Measurements from ENCODE around the gene MDM4. TPM values are rescaled to one million over a fixed set of nuclear protein-coding genes. Genes with fewer than 3 reads are reported as not detected.

The MDM4 gene
- total RNA-seq, 2 donors from 2014 or later = 38.0 to 66.9 TPM

- no peak for DNase-seq (ENCODE audit: low spot score)
- H3K27me3 ChIP-seq (replicated peaks; ENCODE audit: insufficient read depth) = no peaks in the 10 kb centered on the region
- intact Hi-C loops (cut with DNase I) = no loop called here
- no peaks in the 10 kb centered on the region for H3K4me1 ChIP-seq (replicated peaks)
- no peak overlapping the region for H3K27ac ChIP-seq
- no peak overlapping the region for H3K4me3 ChIP-seq
- H3K36me3 ChIP-seq = no peaks in the 10 kb centered on the region
- no peaks in the 10 kb centered on the region for H3K9me3 ChIP-seq
- 86% methylated on average over 13 of the region's 13 CpGs for WGBS
- TF ChIP-seq POLR2A (IDR thresholded peaks at IDR 0.05) (no peak), POLR2AphosphoS5 (IDR thresholded peaks at IDR 0.05) (no peak)
- TF ChIP-seq, protein P1, sequence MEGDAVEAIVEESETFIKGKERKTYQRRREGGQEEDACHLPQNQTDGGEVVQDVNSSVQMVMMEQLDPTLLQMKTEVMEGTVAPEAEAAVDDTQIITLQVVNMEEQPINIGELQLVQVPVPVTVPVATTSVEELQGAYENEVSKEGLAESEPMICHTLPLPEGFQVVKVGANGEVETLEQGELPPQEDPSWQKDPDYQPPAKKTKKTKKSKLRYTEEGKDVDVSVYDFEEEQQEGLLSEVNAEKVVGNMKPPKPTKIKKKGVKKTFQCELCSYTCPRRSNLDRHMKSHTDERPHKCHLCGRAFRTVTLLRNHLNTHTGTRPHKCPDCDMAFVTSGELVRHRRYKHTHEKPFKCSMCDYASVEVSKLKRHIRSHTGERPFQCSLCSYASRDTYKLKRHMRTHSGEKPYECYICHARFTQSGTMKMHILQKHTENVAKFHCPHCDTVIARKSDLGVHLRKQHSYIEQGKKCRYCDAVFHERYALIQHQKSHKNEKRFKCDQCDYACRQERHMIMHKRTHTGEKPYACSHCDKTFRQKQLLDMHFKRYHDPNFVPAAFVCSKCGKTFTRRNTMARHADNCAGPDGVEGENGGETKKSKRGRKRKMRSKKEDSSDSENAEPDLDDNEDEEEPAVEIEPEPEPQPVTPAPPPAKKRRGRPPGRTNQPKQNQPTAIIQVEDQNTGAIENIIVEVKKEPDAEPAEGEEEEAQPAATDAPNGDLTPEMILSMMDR (IDR thresholded peaks at IDR 0.05) = no peak
Observed at GRCh38 chr1:204575221-204576190, 59.3 kb downstream of the MDM4 start.

DNA sequence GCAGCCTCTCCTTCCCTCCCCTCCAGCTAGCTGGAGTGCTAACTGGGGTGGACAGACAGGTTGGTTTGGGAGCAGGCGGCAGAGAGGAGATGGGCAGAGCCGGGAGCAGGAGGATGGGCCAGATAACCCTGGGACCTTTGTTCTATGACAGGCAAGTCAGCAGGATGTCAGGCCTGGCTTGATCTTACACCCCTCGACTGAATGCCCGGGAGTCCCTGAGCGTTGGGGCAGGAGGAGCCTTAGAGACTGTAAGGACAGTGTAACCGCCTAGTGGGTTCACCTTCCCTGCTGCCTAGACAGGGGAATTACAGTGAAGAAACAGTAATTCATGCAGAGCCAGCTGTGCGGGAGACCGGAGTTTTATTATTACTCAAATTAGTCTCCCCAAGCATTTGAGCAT, 60.2 kb downstream of the MDM4 start:
- Histone ChIP-seq H3K27me3 (replicated peaks; ENCODE audit: insufficient read depth) (no peaks in the 10 kb centered on the region), H3K9me3 (no peaks in the 10 kb centered on the region), H3K36me3 (no peaks in the 10 kb centered on the region), H3K4me3 (no peak overlapping the region), H3K27ac (no peak overlapping the region), H3K4me1 (replicated peaks) (no peaks in the 10 kb centered on the region)
- intact Hi-C loops (cut with DNase I) = no loop called here
- WGBS = 82% methylated on average over 8 of the region's 8 CpGs
- no peak for TF ChIP-seq POLR2AphosphoS5 (IDR thresholded peaks at IDR 0.05)
- TF ChIP-seq POLR2A (IDR thresholded peaks at IDR 0.05) = no peak
- TF ChIP-seq, protein P1 (IDR thresholded peaks at IDR 0.05) = no peak
- DNase-seq (ENCODE audit: low spot score) = no peak

GRCh38 chr1:204577794-204578478, 61.7 kb downstream of the MDM4 start:
- intact Hi-C loops (cut with DNase I) = no loop called here
- no peaks in the 10 kb centered on the region for H3K36me3 ChIP-seq
- H3K9me3 ChIP-seq = no peaks in the 10 kb centered on the region
- no peak for DNase-seq (ENCODE audit: low spot score)
- TF ChIP-seq POLR2AphosphoS5 (IDR thresholded peaks at IDR 0.05) (no peak), POLR2A (IDR thresholded peaks at IDR 0.05) (no peak)
- TF ChIP-seq, protein P1 (IDR thresholded peaks at IDR 0.05) = no peak
- H3K4me3 ChIP-seq = no peak overlapping the region
- WGBS = 83% methylated on average over 10 of the region's 10 CpGs
- no peak overlapping the region for H3K27ac ChIP-seq
- no peaks in the 10 kb centered on the region for H3K27me3 ChIP-seq (replicated peaks; ENCODE audit: insufficient read depth)
- no peaks in the 10 kb centered on the region for H3K4me1 ChIP-seq (replicated peaks)

GRCh38 chr1:204578867-204579664, 62.9 kb downstream of the MDM4 start:
- H3K27me3 ChIP-seq (replicated peaks; ENCODE audit: insufficient read depth) = no peaks in the 10 kb centered on the region
- H3K9me3 ChIP-seq = no peaks in the 10 kb centered on the region
- H3K4me1 ChIP-seq (replicated peaks) = no peaks in the 10 kb centered on the region
- H3K36me3 ChIP-seq = no peaks in the 10 kb centered on the region
- intact Hi-C loops (cut with DNase I) = no loop called here
- peak overlapping the region; percentile 27 to 47 for H3K27ac ChIP-seq
- DNase-seq (ENCODE audit: low spot score) = peak; percentile 5
- H3K4me3 ChIP-seq = peak overlapping the region; percentile 6 to 13
- WGBS = 42% methylated on average over 18 of the region's 18 CpGs
- TF ChIP-seq, protein P1 (IDR thresholded peaks at IDR 0.05) = no peak
- no peak for TF ChIP-seq POLR2A (IDR thresholded peaks at IDR 0.05)
- no peak for TF ChIP-seq POLR2AphosphoS5 (IDR thresholded peaks at IDR 0.05)

All from prostate gland (tissue), 2 donors.